A673 (cell line): ENCODE data around the gene KRTAP10-7.

ENCODE experiments used
- EZH2 ChIP-seq: fragments of 200-600 bp; sonication (generic); IDR thresholded peaks from 2 replicates; pipeline ENCODE4 v1.6.1; 2017; ENCODE audit warnings: borderline replicate concordance, low read depth, mild to moderate bottlenecking, mixed read lengths, antibody characterized with exemption, low read length; ENCODE audit not compliant: poor library complexity, severe bottlenecking
- TF ChIP-seq, protein P1 (sequence below): fragments of 300-800, 200-600 bp; sonication (generic); conservative IDR thresholded peaks from 2 replicates; pipeline ENCODE4 v1.5.1; 2017; ENCODE audit warnings: low read depth, mild to moderate bottlenecking, antibody characterized with exemption, low read length, moderate library complexity, mixed read lengths

DNA sequence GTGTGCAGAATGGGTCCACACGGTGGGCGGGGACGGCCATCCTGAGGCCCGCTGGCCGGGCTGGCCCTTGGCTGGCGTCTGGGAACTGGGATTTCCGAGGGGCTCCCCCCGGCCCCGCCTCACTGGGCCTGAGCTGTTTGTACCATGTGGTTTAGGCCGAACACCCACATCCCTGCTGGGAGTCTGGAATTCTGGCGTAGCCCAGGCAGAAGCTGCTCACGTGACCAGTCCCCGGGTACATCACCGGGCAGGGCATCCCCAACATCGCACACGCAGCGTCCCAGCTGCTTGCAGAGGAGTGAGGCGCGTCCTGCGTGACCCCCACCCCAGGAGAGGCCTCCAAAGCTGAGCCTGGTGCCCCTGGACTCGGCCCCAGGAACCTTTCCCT lies 2.1 kb downstream of the KRTAP10-7 start:
- TF ChIP-seq EZH2, result no peak
- TF ChIP-seq, protein P1, sequence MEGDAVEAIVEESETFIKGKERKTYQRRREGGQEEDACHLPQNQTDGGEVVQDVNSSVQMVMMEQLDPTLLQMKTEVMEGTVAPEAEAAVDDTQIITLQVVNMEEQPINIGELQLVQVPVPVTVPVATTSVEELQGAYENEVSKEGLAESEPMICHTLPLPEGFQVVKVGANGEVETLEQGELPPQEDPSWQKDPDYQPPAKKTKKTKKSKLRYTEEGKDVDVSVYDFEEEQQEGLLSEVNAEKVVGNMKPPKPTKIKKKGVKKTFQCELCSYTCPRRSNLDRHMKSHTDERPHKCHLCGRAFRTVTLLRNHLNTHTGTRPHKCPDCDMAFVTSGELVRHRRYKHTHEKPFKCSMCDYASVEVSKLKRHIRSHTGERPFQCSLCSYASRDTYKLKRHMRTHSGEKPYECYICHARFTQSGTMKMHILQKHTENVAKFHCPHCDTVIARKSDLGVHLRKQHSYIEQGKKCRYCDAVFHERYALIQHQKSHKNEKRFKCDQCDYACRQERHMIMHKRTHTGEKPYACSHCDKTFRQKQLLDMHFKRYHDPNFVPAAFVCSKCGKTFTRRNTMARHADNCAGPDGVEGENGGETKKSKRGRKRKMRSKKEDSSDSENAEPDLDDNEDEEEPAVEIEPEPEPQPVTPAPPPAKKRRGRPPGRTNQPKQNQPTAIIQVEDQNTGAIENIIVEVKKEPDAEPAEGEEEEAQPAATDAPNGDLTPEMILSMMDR, result no peak
